CD4-positive, alpha-beta T cell treated with Interleukin-21 for 1 hour (primary cell): ENCODE results near the gene NLGN1.

Source experiments
- DNase-seq: peaks from one replicate; pipeline ENCODE4 v3.0.0-alpha.2; 2020

Gene NLGN1

GRCh38 chr3:174111776-174112175, 714.2 kb downstream of the NLGN1 start:
- DNase-seq, result no peak

GRCh38 chr3:174116421-174116820, 718.9 kb downstream of the NLGN1 start:
- no peak for DNase-seq

GRCh38 chr3:174120997-174121396, 723.5 kb downstream of the NLGN1 start:
- no peak for DNase-seq

GRCh38 chr3:174122411-174122810, 724.9 kb downstream of the NLGN1 start:
- DNase-seq, result no peak

- DNase-seq, result no peak
These were observed 727.8 kb downstream of the NLGN1 start for GRCh38 chr3:174125267-174125824.

GRCh38 chr3:174126990-174127758, 729.6 kb downstream of the NLGN1 start:
- DNase-seq, result no peak

- no peak for DNase-seq
These were observed 734.5 kb downstream of the NLGN1 start for GRCh38 chr3:174132006-174132405.

GRCh38 chr3:174132421-174133042, 735.0 kb downstream of the NLGN1 start:
- no peak for DNase-seq

GRCh38 chr3:174146008-174146407, 748.5 kb downstream of the NLGN1 start:
- no peak for DNase-seq

- DNase-seq, result no peak
These were observed 750.3 kb downstream of the NLGN1 start for GRCh38 chr3:174147798-174148197.

- DNase-seq, result no peak
These were observed 756.3 kb downstream of the NLGN1 start for GRCh38 chr3:174153871-174154270.

- DNase-seq, result no peak
These were observed 758.7 kb downstream of the NLGN1 start for GRCh38 chr3:174156200-174156599.

- DNase-seq, result no peak
These were observed 761.1 kb downstream of the NLGN1 start for GRCh38 chr3:174158674-174159073.

- no peak for DNase-seq
These were observed 762.1 kb downstream of the NLGN1 start for GRCh38 chr3:174159604-174160003.

GRCh38 chr3:174162550-174162949, 765.0 kb downstream of the NLGN1 start:
- no peak for DNase-seq

- DNase-seq, result no peak
These were observed 770.5 kb downstream of the NLGN1 start for GRCh38 chr3:174168026-174168425.

- DNase-seq, result no peak
These were observed 771.2 kb downstream of the NLGN1 start for GRCh38 chr3:174168538-174169254.

GRCh38 chr3:174169736-174170135, 772.2 kb downstream of the NLGN1 start:
- no peak for DNase-seq

- DNase-seq, result no peak
These were observed 772.7 kb downstream of the NLGN1 start for GRCh38 chr3:174170248-174170647.

- no peak for DNase-seq
These were observed 788.9 kb downstream of the NLGN1 start for GRCh38 chr3:174186377-174186989.

- no peak for DNase-seq
These were observed 793.8 kb downstream of the NLGN1 start for GRCh38 chr3:174191380-174191779.

- no peak for DNase-seq
These were observed 794.4 kb downstream of the NLGN1 start for GRCh38 chr3:174191895-174192294.

- DNase-seq, result no peak
These were observed 794.9 kb downstream of the NLGN1 start for GRCh38 chr3:174192471-174192870.
